Muscle layer of colon (tissue), 2 donors: ENCODE results near the gene PADI2.

Experiments
- H3K27ac ChIP-seq: one replicate; pipeline ENCODE4 v1.7.0; 2013; ENCODE audit warnings: low read depth, mild to moderate bottlenecking, low read length, moderate library complexity
- H3K27me3 ChIP-seq, 2 donors: one replicate each; pipeline ENCODE4 v1.7.0; 2013; ENCODE audit warnings: low read length in 2 of 2, mild to moderate bottlenecking in 2 of 2; ENCODE audit not compliant: insufficient read depth in 2 of 2, control insufficient read depth in 1 of 2
- H3K36me3 ChIP-seq: one replicate; pipeline ENCODE4 v1.7.0; 2013; ENCODE audit warnings: mild to moderate bottlenecking, low read length; ENCODE audit not compliant: insufficient read depth
- H3K4me1 ChIP-seq: one replicate; pipeline ENCODE4 v1.7.0; 2013; ENCODE audit warnings: mild to moderate bottlenecking, low read length; ENCODE audit not compliant: insufficient read depth
- H3K4me3 ChIP-seq, 2 donors: one replicate each; pipeline ENCODE4 v1.7.0; 2013; ENCODE audit warnings: low read length in 2 of 2, low read depth in 1 of 2, mild to moderate bottlenecking in 1 of 2, moderate library complexity in 1 of 2
- H3K9ac ChIP-seq: one replicate; pipeline ENCODE4 v1.7.0; 2013; ENCODE audit warnings: low read length
- H3K9me3 ChIP-seq: one replicate; pipeline ENCODE4 v1.7.0; 2013; ENCODE audit warnings: mild to moderate bottlenecking, low read length
- donor health status: abdominal sarcoma.
- donor health status: Adenocarcinoma of cecum.

Gene PADI2

DNA sequence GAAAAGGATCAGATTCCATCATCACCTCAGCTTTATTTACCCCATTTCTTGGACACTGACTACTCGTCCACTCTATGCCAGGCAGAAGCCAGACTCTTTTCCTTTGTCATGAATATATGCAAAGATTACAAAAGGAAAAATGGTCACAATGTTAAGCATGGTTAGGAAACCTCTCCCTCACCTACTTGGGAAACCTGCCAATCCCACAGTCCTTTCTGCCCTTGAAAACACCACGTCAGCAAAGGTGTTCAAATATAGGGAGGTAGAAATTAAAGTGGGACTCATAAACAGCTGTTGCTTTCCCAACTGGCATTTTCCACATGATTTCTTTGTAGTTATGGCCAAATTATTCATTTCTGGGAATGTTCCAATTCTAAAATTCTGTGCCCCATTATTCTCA lies 91.4 kb downstream of the PADI2 start:
- no peak overlapping the region for H3K4me3 ChIP-seq
- H3K36me3 ChIP-seq = peaks cover 67% of the 10 kb centered on the region
- H3K9me3 ChIP-seq = no peaks in the 10 kb centered on the region
- H3K4me1 ChIP-seq = no peaks in the 10 kb centered on the region
- no peak overlapping the region for H3K9ac ChIP-seq
- no peak overlapping the region for H3K27ac ChIP-seq
- H3K27me3 ChIP-seq = no peaks in the 10 kb centered on the region

- Histone ChIP-seq H3K9me3 (no peaks in the 10 kb centered on the region), H3K36me3 (peaks cover 67% of the 10 kb centered on the region)
These were observed 91.8 kb downstream of the PADI2 start for GRCh38 chr1:17027403-17027802.

DNA sequence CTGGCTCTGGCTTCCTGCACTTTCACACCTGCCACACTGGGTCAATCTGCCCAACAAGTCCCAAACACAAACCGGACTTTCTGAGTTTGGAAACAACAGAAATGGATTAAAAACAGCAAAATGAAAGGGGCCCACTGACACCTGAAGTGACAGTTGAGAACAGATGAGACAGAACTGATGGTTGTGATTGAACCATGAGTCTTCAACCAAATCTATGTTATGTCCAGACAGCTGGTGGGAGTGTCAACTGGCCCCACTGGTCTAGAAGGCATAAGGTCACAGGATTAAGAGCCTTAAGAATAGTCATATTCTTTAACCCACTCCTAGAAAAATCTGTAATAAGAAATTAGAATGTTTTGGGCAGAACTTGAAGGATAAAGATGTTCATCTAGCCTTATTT lies 94.5 kb downstream of the PADI2 start:
- Histone ChIP-seq H3K27ac (no peak overlapping the region), H3K9me3 (no peaks in the 10 kb centered on the region), H3K36me3 (peaks cover 86% of the 10 kb centered on the region), H3K9ac (no peak overlapping the region), H3K27me3 (no peaks in the 10 kb centered on the region), H3K4me3 (no peak overlapping the region), H3K4me1 (peaks cover 11% of the 10 kb centered on the region)

More at GRCh38 chr1:17027403-17027802, 91.8 kb downstream of the PADI2 start:
- Histone ChIP-seq H3K9ac (no peak overlapping the region), H3K4me1 (no peaks in the 10 kb centered on the region), H3K4me3 (no peak overlapping the region), H3K27me3 (no peaks in the 10 kb centered on the region), H3K27ac (no peak overlapping the region)

DNA sequence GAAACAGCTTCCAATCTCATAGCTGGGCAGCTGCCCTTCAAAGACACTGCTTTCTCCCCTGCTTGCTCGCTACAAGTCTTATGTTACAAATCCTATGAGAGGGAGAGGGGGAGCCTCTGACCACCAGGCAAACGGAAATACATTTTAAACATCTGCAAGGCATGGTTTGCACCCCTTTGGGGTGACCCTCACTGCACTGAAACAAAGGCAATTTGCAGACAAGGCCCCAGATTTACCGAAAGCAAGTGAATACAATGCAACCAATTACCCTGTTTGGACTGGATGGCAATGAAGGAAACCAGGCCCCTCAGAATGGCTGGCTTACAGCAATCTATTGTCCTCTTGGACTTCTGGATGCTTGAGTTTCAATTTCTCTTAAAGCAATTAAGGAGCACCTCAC lies 95.7 kb downstream of the PADI2 start:
- Histone ChIP-seq H3K4me3 (no peak overlapping the region), H3K27me3 (no peaks in the 10 kb centered on the region), H3K9me3 (no peaks in the 10 kb centered on the region), H3K4me1 (peaks cover 11% of the 10 kb centered on the region), H3K9ac (no peak overlapping the region), H3K36me3 (peaks cover 93% of the 10 kb centered on the region), H3K27ac (no peak overlapping the region)

DNA sequence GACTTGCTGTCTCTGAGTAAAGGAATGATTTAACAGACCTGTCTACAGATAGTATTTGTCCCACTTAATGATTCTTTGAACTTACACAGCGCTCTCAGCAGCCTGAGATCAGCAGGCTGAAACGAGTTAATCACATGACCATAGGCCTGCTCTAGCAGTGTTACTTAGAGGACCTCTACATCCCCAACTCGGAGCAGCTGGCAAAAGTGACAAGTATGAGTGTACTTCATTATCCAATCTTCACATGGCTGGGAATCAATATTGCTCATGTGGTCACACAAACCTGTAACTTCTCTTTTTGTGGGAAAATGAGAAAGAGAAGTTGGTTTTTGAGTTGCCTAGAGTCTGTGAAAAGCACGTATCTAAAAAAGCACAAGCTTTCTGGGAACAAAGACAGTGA lies 96.1 kb downstream of the PADI2 start:
- H3K36me3 ChIP-seq = peaks cover 91% of the 10 kb centered on the region

DNA sequence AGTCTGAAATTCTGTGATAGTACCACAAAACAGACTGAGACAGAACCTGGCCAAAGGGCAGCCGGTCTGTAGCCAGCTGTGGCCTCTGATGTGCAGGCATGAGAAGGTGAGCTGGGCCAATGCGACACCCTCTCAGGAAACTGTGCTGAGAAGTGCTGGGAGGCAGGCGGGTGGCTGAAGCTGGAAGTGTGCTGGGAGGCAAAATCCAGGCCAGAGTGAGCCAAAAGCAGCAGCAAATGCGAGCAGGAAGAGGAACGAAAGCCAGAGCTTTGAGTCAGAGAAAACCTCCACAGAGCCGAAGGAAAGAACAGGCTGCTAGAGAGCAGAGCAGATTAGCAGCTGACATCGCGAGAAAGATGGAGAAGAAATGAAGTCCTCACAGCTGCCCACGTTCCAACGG lies 97.4 kb downstream of the PADI2 start:
- H3K36me3 ChIP-seq = peaks cover 86% of the 10 kb centered on the region
- no peaks in the 10 kb centered on the region for H3K27me3 ChIP-seq
- H3K27ac ChIP-seq = no peak overlapping the region
- no peak overlapping the region for H3K4me3 ChIP-seq
- H3K9me3 ChIP-seq = no peaks in the 10 kb centered on the region
- no peak overlapping the region for H3K9ac ChIP-seq
- peaks cover 11% of the 10 kb centered on the region for H3K4me1 ChIP-seq

More for the DNA sequence above, 96.1 kb downstream of the PADI2 start:
- H3K9ac ChIP-seq = no peak overlapping the region
- H3K9me3 ChIP-seq = no peaks in the 10 kb centered on the region
- H3K27me3 ChIP-seq = no peaks in the 10 kb centered on the region
- no peak overlapping the region for H3K4me3 ChIP-seq
- H3K4me1 ChIP-seq = peaks cover 11% of the 10 kb centered on the region
- H3K27ac ChIP-seq = no peak overlapping the region

GRCh38 chr1:17020502-17020901 lies 98.7 kb downstream of the PADI2 start:
- Histone ChIP-seq H3K27ac (no peak overlapping the region), H3K27me3 (no peaks in the 10 kb centered on the region), H3K36me3 (peaks cover 72% of the 10 kb centered on the region), H3K4me1 (peaks cover 11% of the 10 kb centered on the region), H3K4me3 (no peak overlapping the region), H3K9me3 (no peaks in the 10 kb centered on the region), H3K9ac (no peak overlapping the region)

GRCh38 chr1:17018849-17019248 lies 100.4 kb downstream of the PADI2 start:
- Histone ChIP-seq H3K4me3 (no peak overlapping the region), H3K36me3 (peaks cover 59% of the 10 kb centered on the region), H3K9me3 (no peaks in the 10 kb centered on the region), H3K27ac (no peak overlapping the region), H3K27me3 (no peaks in the 10 kb centered on the region), H3K4me1 (peaks cover 11% of the 10 kb centered on the region), H3K9ac (no peak overlapping the region)

DNA sequence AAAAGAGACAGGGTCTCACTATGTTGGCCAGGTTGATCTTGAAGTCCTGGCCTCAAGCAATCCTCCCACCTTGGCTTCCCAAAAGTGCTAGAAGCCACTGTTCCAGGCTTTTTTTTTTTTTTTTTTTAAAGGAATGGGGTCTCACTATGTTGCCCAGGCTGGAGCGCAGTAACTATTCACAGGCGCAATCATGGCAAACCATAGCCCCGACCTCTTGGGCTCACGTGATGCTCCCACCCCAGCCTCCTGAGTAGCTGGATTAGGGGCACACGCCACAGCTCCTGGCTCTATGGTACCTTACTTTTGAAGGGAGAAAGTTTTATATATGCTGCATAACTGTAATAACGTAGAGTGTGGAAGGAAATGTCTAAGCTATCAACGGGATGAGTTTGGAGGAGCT lies 101.8 kb downstream of the PADI2 start:
- Histone ChIP-seq H3K9ac (no peak overlapping the region), H3K36me3 (peaks cover 45% of the 10 kb centered on the region), H3K27me3 (no peaks in the 10 kb centered on the region), H3K4me1 (peaks cover 12% of the 10 kb centered on the region), H3K27ac (no peak overlapping the region), H3K4me3 (no peak overlapping the region), H3K9me3 (no peaks in the 10 kb centered on the region)
